ENCODE results near the gene RAD51D. TPM values are rescaled to one million over a fixed set of nuclear protein-coding genes. Genes with fewer than 3 reads are reported as not detected.

RAD51D gene
- total RNA-seq, 1 donor from 2014 or later: 4.6 TPM

GRCh38 chr17:35141681-35142466, 22.2 kb upstream of the RAD51D start, which contains the start of gene NLE1:
Gene NLE1 (minus strand): TSS chr17:35142303. CDS start chr17:35142275, 28 bp downstream.
- Histone ChIP-seq H3K36me3 (peaks cover 25% of the 10 kb centered on the region), H3K27ac (replicated peaks) (no peak within 1 kb of the TSS), H3K4me1 (peaks cover 28% of the 10 kb centered on the region), H3K27me3 (ENCODE audit: low read depth) (no peaks in the 10 kb centered on the region), H3K4me3 (peak within 1 kb of the TSS; percentile 84), H3K9me3 (replicated peaks) (no peaks in the 10 kb centered on the region)
- peak; percentile 80 for DNase-seq
- TF ChIP-seq CTCF (IDR thresholded peaks at IDR 0.05; ENCODE audit: borderline replicate concordance): peak; percentile 97
- intact Hi-C loops (cut with micrococcal nuclease): no loop called here

DNA sequence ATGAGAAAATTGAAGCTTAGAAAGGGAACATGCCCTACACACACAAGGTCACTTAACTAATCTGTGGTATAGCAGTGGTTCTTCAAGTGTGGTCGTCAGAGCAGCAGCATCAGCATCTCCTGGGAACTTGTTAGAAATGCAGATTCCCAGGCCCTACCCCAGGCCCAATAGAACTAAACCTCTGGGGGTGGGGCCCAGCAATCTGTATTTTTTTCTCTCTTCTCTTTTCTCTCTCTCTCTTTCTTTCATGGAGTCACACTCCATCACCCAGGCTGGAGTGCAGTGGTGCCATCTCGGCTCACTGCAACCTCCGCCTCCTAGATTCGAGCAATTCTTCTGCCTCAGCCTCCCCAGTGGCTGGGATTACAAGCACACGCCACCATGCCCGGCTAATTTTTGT, 18.6 kb upstream of the RAD51D start:
- Histone ChIP-seq H3K4me3 (no peak overlapping the region), H3K36me3 (peaks cover 60% of the 10 kb centered on the region), H3K4me1 (peaks cover 18% of the 10 kb centered on the region), H3K9me3 (replicated peaks) (no peaks in the 10 kb centered on the region), H3K27ac (replicated peaks) (no peak overlapping the region), H3K27me3 (ENCODE audit: low read depth) (no peaks in the 10 kb centered on the region)
- intact Hi-C loops (cut with micrococcal nuclease): no loop called here
- TF ChIP-seq CTCF (IDR thresholded peaks at IDR 0.05; ENCODE audit: borderline replicate concordance): no peak
- no peak for DNase-seq

GRCh38 chr17:35135322-35135721, 15.7 kb upstream of the RAD51D start:
- intact Hi-C loops (cut with micrococcal nuclease): no loop called here
- Histone ChIP-seq H3K27ac (replicated peaks) (no peak overlapping the region), H3K4me3 (no peak overlapping the region), H3K4me1 (no peaks in the 10 kb centered on the region), H3K9me3 (replicated peaks) (no peaks in the 10 kb centered on the region), H3K36me3 (peaks cover 81% of the 10 kb centered on the region), H3K27me3 (ENCODE audit: low read depth) (no peaks in the 10 kb centered on the region)
- no peak for TF ChIP-seq CTCF (IDR thresholded peaks at IDR 0.05; ENCODE audit: borderline replicate concordance)
- DNase-seq: no peak

DNA sequence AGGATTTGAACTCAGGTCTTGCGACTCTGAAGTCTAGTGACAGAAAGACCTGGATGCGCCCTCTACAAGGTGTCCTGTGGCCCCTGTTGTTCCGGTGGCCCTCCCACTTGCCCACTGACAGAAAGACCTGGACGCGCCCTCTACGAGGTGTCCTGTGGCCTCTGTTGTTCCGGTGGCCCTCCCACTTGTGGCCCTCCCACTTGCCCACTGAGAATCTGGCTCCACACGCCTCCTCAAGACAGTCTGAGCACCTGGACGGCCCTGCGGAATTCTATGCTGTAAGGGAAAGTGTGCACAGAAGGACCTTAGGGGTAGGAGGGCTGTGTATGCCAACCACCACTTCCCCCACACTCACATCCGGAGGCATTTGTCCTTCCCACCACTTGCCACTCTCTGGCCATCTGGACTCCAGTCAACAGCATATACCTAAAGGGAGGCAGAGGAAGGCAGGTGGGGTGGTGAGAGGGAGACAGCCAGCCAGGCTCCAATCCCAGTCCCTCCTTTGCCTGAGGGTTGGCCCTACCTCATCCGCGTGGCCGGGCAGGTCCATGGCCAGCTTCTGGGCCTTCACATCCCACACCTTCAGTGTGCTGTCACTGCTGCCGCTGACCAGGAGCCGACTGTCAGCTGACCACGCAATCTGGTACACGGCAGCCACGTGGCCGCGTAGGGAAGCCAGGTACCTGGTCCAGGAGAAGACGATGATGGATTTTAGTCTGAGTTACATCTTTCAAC, 13.3 kb upstream of the RAD51D start:
- no peak for TF ChIP-seq CTCF (IDR thresholded peaks at IDR 0.05; ENCODE audit: borderline replicate concordance)
- intact Hi-C loops (cut with micrococcal nuclease): no loop called here

GRCh38 chr17:35132099-35132498, 12.4 kb upstream of the RAD51D start:
- no peak overlapping the region for H3K27ac ChIP-seq (replicated peaks)
- H3K4me3 ChIP-seq: no peak overlapping the region
- TF ChIP-seq CTCF (IDR thresholded peaks at IDR 0.05; ENCODE audit: borderline replicate concordance): no peak
- intact Hi-C loops (cut with micrococcal nuclease): no loop called here
- peaks cover 12% of the 10 kb centered on the region for H3K4me1 ChIP-seq
- no peaks in the 10 kb centered on the region for H3K27me3 ChIP-seq (ENCODE audit: low read depth)
- DNase-seq: no peak
- H3K9me3 ChIP-seq (replicated peaks): no peaks in the 10 kb centered on the region
- peaks cover 58% of the 10 kb centered on the region for H3K36me3 ChIP-seq

More for the DNA sequence above, 13.3 kb upstream of the RAD51D start:
- H3K4me1 ChIP-seq: peaks cover 12% of the 10 kb centered on the region
- peaks cover 67% of the 10 kb centered on the region for H3K36me3 ChIP-seq
- no peaks in the 10 kb centered on the region for H3K27me3 ChIP-seq (ENCODE audit: low read depth)
- DNase-seq: no peak
- no peak overlapping the region for H3K27ac ChIP-seq (replicated peaks)
- no peak overlapping the region for H3K4me3 ChIP-seq
- no peaks in the 10 kb centered on the region for H3K9me3 ChIP-seq (replicated peaks)

All from left ventricle myocardium inferior (tissue), 1 donor.